AG09309 (cell line): ENCODE measurements around the gene HDDC3.

Experiments
- DNase-seq: peaks from one replicate; pipeline ENCODE4 v3.0.0-alpha.2; 2010; ENCODE audit warnings: low read depth
- H3K4me3 ChIP-seq: 2 replicates; pipeline ENCODE4 v1.5.1; 2011; ENCODE audit warnings: mild to moderate bottlenecking, low read depth, low read length, moderate library complexity; ENCODE audit not compliant: control insufficient read depth
- CTCF ChIP-seq: IDR thresholded peaks from 2 replicates; pipeline ENCODE4 v1.5.1; 2011; ENCODE audit warnings: mild to moderate bottlenecking, low read depth, low read length, inconsistent platforms; ENCODE audit not compliant: insufficient read depth, control insufficient read depth; ENCODE audit errors: missing control alignments

Gene HDDC3

GRCh38 chr15:90968434-90968833 is 36.1 kb upstream of the HDDC3 start:
- no peak overlapping the region for H3K4me3 ChIP-seq
- DNase-seq: no peak
- no peak for TF ChIP-seq CTCF

GRCh38 chr15:90967206-90967605 is 34.9 kb upstream of the HDDC3 start:
- no peak for TF ChIP-seq CTCF
- DNase-seq: no peak
- H3K4me3 ChIP-seq: no peak overlapping the region

- no peak for DNase-seq
- no peak for TF ChIP-seq CTCF
- no peak overlapping the region for H3K4me3 ChIP-seq
Observed at GRCh38 chr15:90966262-90966661, 33.9 kb upstream of the HDDC3 start.

GRCh38 chr15:90962021-90962420 is 29.7 kb upstream of the HDDC3 start:
- TF ChIP-seq CTCF: no peak
- no peak overlapping the region for H3K4me3 ChIP-seq
- DNase-seq: no peak

GRCh38 chr15:90960298-90961091 is 28.1 kb upstream of the HDDC3 start:
- no peak for DNase-seq
- no peak overlapping the region for H3K4me3 ChIP-seq
- no peak for TF ChIP-seq CTCF

- DNase-seq: no peak
- no peak overlapping the region for H3K4me3 ChIP-seq
- no peak for TF ChIP-seq CTCF
Observed at GRCh38 chr15:90959894-90960293, 27.5 kb upstream of the HDDC3 start.

GRCh38 chr15:90959028-90959595 is 26.8 kb upstream of the HDDC3 start:
- TF ChIP-seq CTCF: no peak
- DNase-seq: no peak
- no peak overlapping the region for H3K4me3 ChIP-seq
